Stimulated activated CD4-positive, alpha-beta T cell treated with anti-CD3 and anti-CD28 coated beads, Interleukin-2, amount 100 ng/mL, for 4 hours (primary cell): Measurements from ENCODE around the gene OR2V1.
"Not testable (repeated sequence)": the region's sequence is repeated elsewhere in the genome, so short reads cannot be mapped to it uniquely, and the experiment has no call there.

Experiments used
- DNase-seq: peaks from one replicate; pipeline ENCODE4 v3.0.0-alpha.2; 2020; ENCODE audit warnings: low read depth

Gene OR2V1

GRCh38 chr5:181160152-181160754, 29.3 kb upstream of the OR2V1 start:
- DNase-seq = peak; percentile 80

DNA sequence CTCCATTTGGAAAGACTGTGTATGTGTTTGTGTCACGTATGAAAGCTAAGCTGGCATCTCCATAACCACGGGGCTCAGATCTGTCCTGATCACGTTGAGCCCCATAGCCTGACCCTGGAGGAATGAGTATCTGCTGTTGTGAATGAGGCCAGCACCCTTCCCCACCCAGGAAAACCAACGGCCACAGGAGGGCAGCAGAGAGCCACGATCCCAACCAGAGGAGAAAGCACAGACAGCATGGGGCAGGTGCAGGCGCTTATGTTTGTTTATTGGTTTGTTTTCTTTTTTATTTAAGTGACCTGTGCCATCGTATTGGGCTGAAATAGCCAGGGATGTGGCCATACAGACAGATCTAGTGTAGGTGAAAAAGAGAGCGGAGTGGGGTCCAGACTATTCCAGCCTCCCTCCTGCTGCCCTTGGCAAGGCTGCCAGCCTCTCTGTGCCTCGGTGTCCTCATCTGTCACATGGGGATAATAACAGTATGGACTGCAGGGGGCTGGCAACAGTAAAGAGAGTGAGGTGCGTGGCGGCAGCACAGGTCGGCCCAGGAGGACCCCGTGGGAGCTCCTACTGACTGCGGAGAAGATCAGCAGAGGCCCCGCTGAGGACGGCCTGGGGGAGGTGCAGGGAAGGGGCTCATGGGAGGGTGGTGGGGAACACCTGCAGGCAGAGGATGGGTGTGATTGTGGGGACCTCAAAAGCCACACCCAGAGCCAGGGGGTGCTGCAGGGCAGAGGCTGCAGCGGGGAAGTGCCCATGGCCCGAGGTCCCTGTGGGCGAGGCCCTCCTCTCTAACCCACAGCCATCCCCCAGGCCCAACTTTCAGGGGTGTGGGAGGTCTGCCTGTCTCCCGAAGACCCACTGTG, 28.6 kb upstream of the OR2V1 start:
- DNase-seq = peak; percentile 83

GRCh38 chr5:181158869-181159268, 27.9 kb upstream of the OR2V1 start:
- no peak for DNase-seq

DNA sequence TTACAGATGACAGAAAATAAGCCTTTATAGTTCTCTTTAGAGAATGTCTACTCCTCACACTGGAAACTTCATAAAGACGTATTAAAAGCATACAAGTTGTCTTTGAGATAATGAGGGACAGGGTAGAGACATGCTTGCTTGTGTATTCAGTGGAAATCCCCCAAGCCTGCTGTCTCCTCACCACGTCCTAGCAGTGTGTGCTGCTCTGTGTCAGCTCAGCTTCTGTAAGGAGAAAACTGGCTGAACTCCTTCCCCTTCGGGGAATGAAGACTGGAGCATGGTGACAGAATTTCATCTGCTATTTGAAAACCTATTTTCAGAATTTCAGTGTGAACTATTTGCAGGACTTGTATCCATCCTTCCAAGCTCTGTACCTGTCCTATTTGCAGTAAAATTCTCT, 25.8 kb upstream of the OR2V1 start:
- DNase-seq = no peak

DNA sequence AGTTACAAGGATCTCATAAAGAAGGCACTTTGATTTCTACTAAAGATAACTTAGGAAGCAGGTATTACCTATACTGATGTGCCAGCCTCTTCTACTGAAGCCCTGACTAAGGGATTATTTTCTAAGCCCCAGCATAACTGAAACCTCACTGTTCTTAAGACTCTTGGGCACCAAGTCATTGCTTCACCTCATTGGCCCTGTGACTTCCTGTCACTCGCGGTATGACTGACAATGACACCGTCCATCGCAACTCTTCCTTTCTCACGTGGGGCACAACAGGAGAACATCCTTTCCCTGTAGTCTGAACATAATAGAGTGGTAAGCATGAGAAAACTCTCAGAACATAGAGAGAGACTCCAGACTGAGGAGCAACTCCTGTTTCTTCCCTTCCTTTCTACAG, 22.8 kb upstream of the OR2V1 start:
- no peak for DNase-seq

GRCh38 chr5:181152406-181152805, 21.4 kb upstream of the OR2V1 start:
- no peak for DNase-seq

- DNase-seq = no peak
These were observed 20.2 kb upstream of the OR2V1 start for GRCh38 chr5:181151146-181151545.

- no peak for DNase-seq
These were observed 19.1 kb upstream of the OR2V1 start for GRCh38 chr5:181149806-181150733.

DNA sequence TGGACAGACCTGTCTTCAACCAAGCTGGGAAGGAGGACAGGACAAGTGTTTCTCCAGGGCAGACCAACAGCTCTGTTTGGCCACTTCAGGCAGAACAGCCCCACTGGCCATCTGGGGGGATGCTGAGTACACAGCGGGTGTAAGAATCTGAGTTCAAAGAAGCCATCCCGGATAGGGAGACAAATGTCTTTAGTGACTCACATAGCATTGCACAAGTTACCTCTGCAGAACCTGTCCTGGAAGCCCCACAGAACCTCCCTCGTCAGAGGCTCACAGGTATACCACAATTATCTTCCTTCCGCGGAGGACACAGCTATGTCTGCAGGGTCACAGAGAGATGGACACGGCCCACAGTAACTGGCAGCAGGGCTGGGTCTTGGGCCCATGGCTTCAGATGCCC, 18.4 kb upstream of the OR2V1 start:
- no peak for DNase-seq

DNA sequence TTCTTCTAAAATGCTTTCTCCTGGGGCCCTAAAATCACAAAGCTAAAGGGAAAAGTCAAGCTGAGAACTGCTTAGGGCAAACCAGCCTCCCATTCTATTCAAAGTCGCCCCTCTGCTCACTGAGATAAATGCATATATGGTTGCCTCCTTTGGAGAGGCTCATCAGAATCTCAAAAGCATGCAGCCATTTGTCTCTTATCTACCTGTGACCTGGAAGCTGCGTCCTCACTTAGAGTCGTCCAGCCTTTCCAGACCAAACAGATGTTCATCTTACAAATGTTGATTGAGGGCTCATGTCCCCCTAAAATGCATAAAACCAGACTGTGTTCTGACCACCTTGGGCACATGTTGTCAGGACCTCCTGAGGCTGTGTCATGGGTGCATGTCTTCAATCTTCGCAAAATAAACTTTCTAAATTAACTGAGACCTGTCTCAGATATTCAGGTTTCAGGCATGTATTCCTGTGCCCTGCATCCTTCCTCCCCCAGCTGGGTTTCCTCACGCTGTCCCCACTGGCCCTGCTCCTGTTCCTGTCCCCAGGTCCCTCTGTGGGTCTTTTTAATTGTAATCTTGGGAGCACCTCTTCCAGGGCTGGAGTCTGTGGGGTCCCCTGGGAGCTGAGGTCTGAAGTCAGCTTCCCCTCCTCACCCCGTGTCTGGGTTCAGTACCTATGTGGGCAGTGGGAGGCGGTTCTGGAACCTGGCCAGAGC, 16.1 kb upstream of the OR2V1 start, which contains the start of gene OR2V2:
Gene OR2V2 (plus strand): TSS at position 660 of the 710 bp plus-strand sequence. CDS start 7,357 bp downstream, outside the sequence.
- not testable (repeated sequence) for DNase-seq

DNA sequence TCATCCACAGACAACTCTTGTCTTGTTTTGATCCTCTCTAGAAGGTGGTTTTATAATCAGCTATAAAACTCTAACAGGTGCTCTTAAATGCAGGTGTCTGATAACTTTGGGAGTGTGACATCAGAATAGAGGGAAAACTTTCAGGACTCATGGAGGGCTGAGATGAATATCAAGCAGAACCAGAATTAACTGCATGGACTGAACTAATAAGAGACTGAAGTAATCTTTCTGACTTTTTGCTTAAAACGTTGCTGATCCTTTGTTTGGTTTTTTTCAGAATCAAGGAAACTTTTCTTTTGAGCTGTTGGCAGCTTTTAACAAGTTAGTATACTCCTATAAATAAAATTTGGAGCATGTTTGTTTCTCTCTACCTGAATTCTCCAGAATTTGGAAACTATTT, 14.2 kb upstream of the OR2V1 start:
- no peak for DNase-seq

DNA sequence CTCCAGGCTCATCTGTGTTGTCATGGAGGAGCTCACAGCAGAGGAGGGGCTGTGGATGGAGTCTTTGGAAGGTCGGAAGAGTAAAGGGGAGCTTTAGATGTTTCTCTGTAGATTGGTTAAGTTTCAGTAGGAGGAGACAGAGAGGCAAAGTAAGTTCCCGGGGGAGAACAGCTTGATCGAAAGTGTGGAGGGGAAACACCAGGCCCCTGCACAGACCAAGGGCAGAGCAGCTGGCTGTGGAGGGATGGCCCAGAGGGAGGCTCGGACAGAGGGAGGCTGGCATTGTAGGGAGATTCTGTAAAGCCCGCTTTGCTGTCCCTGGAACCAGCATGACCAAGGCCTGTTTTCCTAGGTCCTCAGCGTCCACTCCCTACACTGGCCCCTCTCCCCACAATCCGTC, 11.1 kb upstream of the OR2V1 start:
- no peak for DNase-seq

DNA sequence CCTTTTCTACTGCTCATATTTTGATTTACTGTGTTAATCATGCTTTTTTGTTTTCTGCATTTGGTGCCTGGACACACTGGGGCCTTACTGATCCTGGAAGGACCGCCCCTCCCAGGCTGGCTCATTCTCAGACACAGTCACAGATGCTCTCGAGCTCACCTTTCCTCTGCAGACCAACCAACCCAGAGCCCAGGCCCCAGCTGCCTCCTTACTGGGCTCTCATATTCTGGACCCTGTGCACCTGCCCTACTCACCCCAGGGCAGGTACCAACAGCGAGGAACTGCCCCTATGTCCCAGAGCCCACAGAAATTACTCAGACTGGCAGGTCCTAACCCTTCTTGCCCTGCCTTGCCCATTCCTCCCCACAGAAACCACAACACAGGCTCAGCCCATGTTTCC, 9.8 kb upstream of the OR2V1 start:
- DNase-seq = no peak

- no peak for DNase-seq
These were observed 7.3 kb upstream of the OR2V1 start for GRCh38 chr5:181138258-181138657.

DNA sequence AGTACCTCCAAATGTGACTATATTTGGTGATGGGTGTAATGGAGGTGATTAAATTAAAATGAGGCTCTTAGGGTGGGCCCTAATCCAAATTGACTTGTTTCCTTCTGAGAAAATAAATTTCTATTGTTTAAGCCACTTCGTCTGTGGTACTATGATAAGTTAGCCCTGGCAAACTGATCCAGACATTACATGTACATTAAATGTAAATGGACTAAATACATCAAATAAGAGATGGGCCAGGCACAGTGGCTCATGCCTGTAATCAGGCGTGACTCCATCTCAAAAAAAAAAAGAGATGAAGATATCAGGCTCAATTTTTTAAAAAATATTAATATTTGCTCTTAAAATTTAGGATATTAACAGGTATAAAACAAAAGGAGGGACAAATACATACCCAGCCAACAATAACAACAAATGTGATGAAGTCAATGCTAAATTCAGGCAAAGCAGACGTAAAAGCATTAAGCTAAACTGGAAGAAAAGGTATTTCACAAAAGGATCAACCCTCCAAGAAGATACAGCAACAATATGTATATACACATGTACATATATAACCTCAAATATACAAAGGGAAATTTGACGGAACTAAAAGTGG, 5.5 kb upstream of the OR2V1 start:
- no peak for DNase-seq

DNA sequence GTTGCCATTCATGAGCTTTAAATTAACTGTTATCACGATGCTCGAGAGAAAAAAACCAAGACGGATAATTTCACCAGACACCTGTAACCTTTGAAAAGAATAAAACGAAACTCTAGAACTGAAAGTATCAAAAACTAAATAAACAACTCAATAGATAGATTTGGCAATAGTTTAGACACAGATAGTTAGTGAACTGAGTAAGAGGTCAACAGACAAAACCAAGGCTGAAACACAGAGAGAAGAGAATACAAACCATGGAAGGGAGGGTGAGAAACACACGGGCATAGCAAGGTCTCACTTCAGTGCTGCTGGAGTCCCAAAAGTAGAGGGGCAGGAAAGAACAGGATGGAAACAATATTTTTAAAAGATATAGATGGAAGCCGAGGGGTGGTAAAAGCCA, 3.3 kb upstream of the OR2V1 start:
- no peak for DNase-seq

GRCh38 chr5:181133610-181134231, 2.8 kb upstream of the OR2V1 start:
- DNase-seq = no peak

GRCh38 chr5:181133083-181133482, 2.1 kb upstream of the OR2V1 start:
- DNase-seq = no peak

GRCh38 chr5:181131514-181131913, 545 bp upstream of the OR2V1 start:
- DNase-seq = no peak

DNA sequence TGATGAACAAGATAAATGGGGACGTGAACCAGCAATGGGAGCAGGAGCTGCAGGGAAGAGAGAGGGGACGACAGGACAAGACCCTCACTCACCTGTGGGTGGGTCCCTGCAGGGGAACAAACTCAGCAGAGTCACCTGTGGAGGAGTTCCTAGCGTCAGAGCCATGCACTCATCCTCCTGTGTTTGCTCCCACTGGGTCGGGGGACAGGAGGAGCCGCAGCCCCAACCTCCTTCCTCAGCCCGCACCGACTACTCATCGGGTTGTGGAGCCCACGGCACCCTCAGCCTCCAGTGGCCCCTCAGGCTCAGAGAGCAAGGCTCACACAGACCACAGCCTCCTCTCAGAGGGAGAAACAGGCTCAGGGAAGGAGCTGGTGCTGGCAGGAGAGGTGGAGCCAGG, 888 bp downstream of the OR2V1 start:
- DNase-seq = not testable (repeated sequence)

DNA sequence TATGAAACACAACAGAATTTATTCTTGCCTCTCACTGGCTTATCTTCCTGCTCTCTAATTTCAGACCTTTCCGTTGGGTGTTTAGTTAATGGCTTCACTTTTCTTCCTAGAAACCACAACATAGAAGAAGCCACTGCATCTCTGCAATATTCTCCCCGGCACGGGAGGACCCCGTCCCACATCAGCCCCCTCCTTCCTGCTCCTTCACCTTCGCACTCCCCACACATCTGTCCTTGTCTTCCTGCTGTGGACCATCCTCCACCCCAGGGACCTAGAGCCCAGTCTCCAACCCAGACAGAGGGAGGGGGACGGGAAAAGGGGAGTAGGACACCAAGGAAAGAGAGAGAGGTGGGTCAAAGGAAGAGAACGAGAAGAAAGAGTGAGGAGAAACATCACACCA, 1.4 kb downstream of the OR2V1 start:
- no peak for DNase-seq
